ENCODE measurements around the gene C1orf105.
"Not testable (repeated sequence)": the region's sequence is repeated elsewhere in the genome, so short reads cannot be mapped to it uniquely, and the experiment has no call there.

C1orf105 gene

DNA sequence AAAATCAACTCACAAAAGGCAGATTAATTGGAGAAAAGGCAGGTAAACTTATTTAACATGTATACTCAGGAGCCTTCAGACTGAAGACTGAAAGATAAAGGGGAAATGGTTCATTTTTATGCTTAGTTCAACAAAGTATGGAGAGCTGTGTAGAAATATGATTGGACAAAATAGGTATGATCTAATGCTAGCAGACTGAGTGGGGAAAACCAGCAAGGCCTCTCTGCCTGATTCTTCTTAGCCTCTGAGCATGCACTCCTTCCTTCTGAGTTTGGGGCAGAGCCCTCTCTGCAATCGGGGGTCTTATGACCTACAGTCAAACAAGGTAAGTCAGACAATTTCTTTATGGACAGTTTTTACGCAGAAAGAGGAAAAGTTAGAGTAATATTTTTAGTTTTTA is 73.7 kb downstream of the C1orf105 start:
- DNase-seq, result no peak

DNA sequence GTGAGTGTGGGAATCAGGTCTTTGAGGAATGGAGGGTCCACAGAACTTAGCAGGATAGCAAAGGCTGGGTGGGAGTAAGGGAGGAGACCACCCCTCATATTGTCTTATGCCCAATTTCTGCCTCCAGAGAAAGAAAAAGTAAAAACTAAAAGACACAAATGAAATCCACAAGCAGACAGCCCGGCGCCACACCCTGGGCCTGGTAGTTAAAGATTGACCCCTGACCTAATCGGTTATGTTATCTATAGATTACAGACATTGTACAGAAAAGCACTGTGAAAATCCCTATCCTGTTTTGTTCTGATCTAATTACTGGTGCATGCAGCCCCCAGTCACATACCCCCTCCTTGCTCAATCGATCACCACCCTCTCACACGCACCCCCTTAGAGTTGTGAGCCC is 75.6 kb downstream of the C1orf105 start:
- not testable (repeated sequence) for DNase-seq

DNA sequence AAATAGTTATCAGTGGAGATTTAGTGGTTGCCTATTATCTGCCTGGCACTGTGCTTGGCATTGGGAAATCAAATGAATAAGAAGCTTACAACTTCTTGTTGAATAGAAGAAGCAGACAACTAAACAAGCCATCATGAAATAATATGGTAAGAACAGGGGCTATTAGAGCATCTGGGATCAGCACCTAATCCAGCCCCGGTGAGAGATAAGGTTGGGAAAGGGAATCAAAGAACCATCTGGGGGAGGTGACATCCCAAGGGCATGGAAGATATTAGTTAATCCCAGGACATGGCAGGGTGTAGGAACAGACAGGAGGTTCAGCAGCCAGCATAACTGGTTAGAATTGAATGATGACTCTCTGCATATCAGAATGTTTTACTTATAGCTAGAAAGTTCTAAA is 76.2 kb downstream of the C1orf105 start:
- no peak for DNase-seq

GRCh38 chr1:172497230-172497629 is 76.7 kb downstream of the C1orf105 start:
- peak; percentile 75 for DNase-seq

DNA sequence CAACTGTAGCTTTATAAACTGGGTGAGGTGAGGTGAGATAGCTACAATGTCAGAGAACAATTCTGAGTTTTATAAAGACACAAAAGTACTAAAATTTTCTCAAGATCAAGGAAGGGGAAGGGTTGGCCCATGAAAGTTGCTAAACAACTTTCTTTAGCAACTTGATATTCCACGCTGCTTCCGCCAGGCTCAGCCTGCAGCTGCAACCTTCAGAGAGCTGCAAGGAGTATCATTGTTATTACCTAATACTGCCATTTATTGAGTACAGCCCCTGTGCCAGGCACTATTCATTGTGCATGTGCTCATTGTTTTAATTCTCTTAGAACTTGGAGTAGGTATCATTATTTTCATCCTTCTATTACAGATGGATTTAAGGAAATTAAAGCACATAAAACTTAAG is 78.4 kb downstream of the C1orf105 start:
- DNase-seq, result no peak

- DNase-seq, result no peak
Observed at GRCh38 chr1:172499636-172500141, 79.2 kb downstream of the C1orf105 start.

GRCh38 chr1:172500207-172500606 is 79.7 kb downstream of the C1orf105 start:
- no peak for DNase-seq

DNA sequence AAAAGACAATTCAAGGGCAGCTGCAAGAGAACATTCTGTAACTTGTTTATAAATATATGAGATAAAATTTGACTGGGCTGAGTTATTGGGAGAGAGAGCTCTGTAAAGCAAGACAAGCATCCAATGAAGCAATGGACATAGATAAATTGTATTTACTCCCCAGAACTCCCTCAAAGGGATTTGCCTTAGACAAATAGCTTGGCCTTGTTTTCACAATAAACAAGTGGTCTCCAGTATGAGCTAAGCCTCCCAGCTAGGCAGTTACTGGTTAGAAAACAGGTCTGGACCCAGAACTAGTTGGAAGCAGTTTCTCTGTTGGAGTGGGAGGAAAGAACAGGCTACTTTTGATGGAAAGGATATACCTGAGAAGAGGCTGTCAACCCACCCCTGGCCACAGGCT is 87.3 kb downstream of the C1orf105 start:
- DNase-seq, result no peak

DNA sequence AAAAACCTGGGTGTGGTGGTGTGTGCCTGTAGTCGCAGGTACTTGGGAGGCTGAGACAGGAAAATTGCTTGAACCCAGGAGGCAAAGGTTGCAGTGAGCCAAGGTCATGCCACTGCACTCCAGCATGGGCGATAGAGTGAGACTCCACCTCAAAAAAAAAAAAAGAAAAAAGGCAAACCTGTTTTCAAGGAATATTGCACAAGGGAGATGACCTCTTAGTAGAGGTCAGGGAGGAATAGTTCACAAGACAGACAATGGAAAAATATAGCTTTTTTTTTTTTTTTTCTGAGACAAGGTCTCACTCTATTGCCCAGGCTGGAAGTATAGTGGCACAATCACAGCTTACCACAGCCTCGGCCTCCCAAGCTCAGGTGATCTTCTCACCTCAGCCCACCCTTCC is 90.0 kb downstream of the C1orf105 start:
- DNase-seq, result no peak

GRCh38 chr1:172512591-172512990 is 92.1 kb downstream of the C1orf105 start:
- no peak for DNase-seq

DNA sequence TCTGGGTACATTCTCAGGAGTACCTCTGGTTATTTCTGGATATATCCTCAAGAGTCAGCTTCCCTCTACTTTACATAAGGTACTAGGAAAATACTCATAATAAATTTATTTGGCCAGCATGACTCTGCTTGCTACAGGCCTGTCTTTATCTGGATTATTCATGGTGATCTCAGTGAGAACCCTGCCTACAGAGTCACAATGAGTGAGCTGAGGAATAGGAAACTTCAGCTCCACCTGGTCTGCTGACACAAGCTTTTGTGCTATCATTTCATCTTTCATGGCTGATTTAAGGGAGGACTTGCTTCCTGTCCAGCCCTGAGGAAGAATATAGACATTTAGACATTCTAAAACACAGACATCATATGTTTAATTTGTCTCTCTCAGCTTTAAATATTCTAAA is 93.0 kb downstream of the C1orf105 start:
- no peak for DNase-seq

GRCh38 chr1:172514108-172514507 is 93.6 kb downstream of the C1orf105 start:
- no peak for DNase-seq

DNA sequence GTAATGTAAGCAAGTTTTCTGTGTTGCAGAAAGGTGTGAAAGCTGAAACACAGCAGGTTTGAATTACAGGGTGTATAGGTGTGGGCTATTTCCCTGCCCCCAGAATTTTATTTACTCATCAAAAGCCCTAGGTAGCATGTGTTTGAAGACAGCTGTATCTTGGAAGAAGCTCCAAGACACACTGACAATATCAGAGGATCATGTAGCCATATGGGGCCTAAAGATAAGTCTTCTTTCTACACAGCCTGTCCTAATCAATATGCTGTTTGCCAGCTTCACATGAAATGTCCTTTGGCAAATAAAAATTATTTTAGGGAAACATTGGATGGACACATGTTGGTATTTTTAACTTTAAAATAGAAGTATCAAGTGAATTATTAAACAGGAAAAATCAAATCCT is 95.0 kb downstream of the C1orf105 start:
- DNase-seq, result no peak

GRCh38 chr1:172515927-172516326 is 95.4 kb downstream of the C1orf105 start:
- no peak for DNase-seq

DNA sequence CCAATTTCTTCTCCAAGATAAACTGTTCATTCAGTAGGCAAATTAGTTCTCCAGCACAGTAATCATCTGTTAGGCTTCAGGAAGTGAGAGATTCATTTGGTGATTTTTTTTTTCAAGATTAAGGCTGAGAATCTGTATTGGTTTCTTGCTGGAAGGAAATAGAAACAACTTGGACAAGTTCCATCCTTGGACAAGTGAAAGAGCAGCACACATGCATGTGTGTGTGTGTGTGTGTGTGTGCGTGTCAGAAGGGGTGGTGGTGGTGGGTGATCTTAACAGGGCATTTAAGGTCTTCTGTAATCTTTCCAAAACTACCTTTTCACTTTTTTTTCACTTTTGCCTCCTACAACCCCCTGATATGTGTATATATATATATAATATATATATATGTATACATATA is 96.6 kb downstream of the C1orf105 start:
- no peak for DNase-seq

DNA sequence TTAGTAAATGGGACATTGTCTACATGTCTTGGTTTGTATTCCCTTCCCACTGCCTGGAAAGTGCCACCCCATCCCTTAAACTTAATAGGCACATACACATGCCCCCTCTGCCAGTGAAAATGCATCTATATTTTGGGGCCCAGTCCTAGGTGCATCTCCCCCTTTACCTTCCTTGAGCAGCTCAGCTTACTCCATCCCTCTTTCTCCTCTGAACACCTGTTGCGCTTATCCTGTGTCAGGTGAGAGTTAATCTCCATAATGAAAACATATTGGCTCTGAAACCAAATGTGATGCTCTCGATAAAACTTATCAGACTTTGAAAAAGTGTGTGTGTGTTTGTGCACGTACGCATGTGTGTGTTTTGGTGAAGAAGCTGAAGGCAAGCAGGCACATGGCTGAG is 97.1 kb downstream of the C1orf105 start:
- no peak for DNase-seq
